Measurements from ENCODE around the gene PRRC2B.

GRCh38 chr9:131423171-131423581 lies 29.3 kb downstream of the PRRC2B start:
- no peak for TF ChIP-seq EZH2 (optimal IDR thresholded peaks at IDR 0.05; ENCODE audit: low read depth, low read length)
- no peak for TF ChIP-seq CTCF (IDR thresholded peaks at IDR 0.05; ENCODE audit: low read length)
